HepG2 (cell line): ENCODE measurements around the gene WDR82.

Experiments
- CTCF ChIP-seq: sonication (generic); formaldehyde crosslinking; IDR thresholded peaks from 2 replicates; pipeline ENCODE4 v1.5.0; 2020; ENCODE audit warnings: mild to moderate bottlenecking, missing genetic modification reagents, moderate library complexity
- E2F1 ChIP-seq: sonication (generic); formaldehyde crosslinking; IDR thresholded peaks from 2 replicates; pipeline ENCODE4 v1.5.0; 2020; ENCODE audit warnings: missing genetic modification reagents
- EP300 ChIP-seq, 3 experiments: sonication (generic) in 1 of 3; formaldehyde crosslinking in 1 of 3; IDR thresholded peaks; 2 replicates each; pipeline versions ENCODE4 v1.5.1 to v1.6.1; 2011 to 2020; ENCODE audit warnings: low read depth in 2 of 3, low read length in 2 of 3, borderline replicate concordance in 1 of 3, improper control_type of control experiment in 1 of 3, mild to moderate bottlenecking in 1 of 3, missing genetic modification reagents in 1 of 3, moderate library complexity in 1 of 3
- JUND ChIP-seq: sonication (generic); formaldehyde crosslinking; IDR thresholded peaks from 2 replicates; pipeline ENCODE4 v1.8.0; 2022; ENCODE audit warnings: mild to moderate bottlenecking, missing genetic modification reagents
- TIGD3 ChIP-seq: sonication (generic); formaldehyde crosslinking; IDR thresholded peaks from 2 replicates; pipeline ENCODE4 v1.5.1; 2020; ENCODE audit warnings: mild to moderate bottlenecking, missing genetic modification reagents, borderline replicate concordance
- YY1 ChIP-seq: IDR thresholded peaks from 2 replicates; pipeline ENCODE4 v1.6.1; 2011; ENCODE audit warnings: low read length, low read depth, moderate library complexity, mild to moderate bottlenecking; ENCODE audit not compliant: insufficient read depth, insufficient replicate concordance
- ZBTB21 ChIP-seq: sonication (generic); formaldehyde crosslinking; IDR thresholded peaks from 2 replicates; pipeline ENCODE4 v1.4.0; 2020; ENCODE audit warnings: missing genetic modification reagents
- ZNF274 ChIP-seq: sonication (generic); formaldehyde crosslinking; IDR thresholded peaks from 2 replicates; pipeline ENCODE4 v1.5.1; 2020; ENCODE audit warnings: mild to moderate bottlenecking, missing genetic modification reagents
- ZNF530 ChIP-seq: sonication (generic); formaldehyde crosslinking; IDR thresholded peaks from 2 replicates; pipeline ENCODE4 v1.5.0; 2020; ENCODE audit warnings: low read depth, mild to moderate bottlenecking, missing genetic modification reagents

GRCh38 chr3:52268036-52268435 lies 10.4 kb downstream of the WDR82 start:
- no peak for TF ChIP-seq CTCF
- no peak for TF ChIP-seq TIGD3
- TF ChIP-seq E2F1 (CRISPR knock-in tag), result no peak
- no peak for TF ChIP-seq ZNF274 (CRISPR knock-in tag)
- no peak for TF ChIP-seq ZNF530
- TF ChIP-seq JUND (CRISPR knock-in tag), result no peak
- no peak for TF ChIP-seq ZBTB21 (CRISPR knock-in tag)
- no peak for TF ChIP-seq YY1
- no peak for TF ChIP-seq EP300 (IDR thresholded peaks at IDR 0.05; ENCODE audit: low read depth in 2 of 2, low read length in 2 of 2)
- no peak for TF ChIP-seq EP300 (CRISPR knock-in tag; IDR thresholded peaks at IDR 0.05; ENCODE audit: borderline replicate concordance)
